ENCODE data around the gene GAGE10. TPM values are rescaled to one million over a fixed set of nuclear protein-coding genes. Genes with fewer than 3 reads are reported as not detected.

The GAGE10 gene
- total and polyA plus RNA-seq, 9 of the 15 experiments (the other 6 are each of a cell fraction or from before 2014, with no cell fraction given) = 0.80 to 3.1 (median 0.96) TPM; not detected in 4

GRCh38 chrX:49269010-49269766 is 34.3 kb upstream of the GAGE10 start (continued):
- no peak for TF ChIP-seq SLC30A9 (CRISPR knock-in tag; IDR thresholded peaks at IDR 0.05)
- TF ChIP-seq TCF7 (IDR thresholded peaks at IDR 0.05; ENCODE audit: borderline replicate concordance) = no peak
- TF ChIP-seq SMAD1 (IDR thresholded peaks at IDR 0.05; ENCODE audit: low read depth, low read length, partially characterized antibody) = no peak
- TF ChIP-seq MAX (CRISPR knock-in tag; IDR thresholded peaks at IDR 0.05) = no peak
- no peak for TF ChIP-seq CBFB (CRISPR knock-in tag; IDR thresholded peaks at IDR 0.05)
- TF ChIP-seq, protein P1, sequence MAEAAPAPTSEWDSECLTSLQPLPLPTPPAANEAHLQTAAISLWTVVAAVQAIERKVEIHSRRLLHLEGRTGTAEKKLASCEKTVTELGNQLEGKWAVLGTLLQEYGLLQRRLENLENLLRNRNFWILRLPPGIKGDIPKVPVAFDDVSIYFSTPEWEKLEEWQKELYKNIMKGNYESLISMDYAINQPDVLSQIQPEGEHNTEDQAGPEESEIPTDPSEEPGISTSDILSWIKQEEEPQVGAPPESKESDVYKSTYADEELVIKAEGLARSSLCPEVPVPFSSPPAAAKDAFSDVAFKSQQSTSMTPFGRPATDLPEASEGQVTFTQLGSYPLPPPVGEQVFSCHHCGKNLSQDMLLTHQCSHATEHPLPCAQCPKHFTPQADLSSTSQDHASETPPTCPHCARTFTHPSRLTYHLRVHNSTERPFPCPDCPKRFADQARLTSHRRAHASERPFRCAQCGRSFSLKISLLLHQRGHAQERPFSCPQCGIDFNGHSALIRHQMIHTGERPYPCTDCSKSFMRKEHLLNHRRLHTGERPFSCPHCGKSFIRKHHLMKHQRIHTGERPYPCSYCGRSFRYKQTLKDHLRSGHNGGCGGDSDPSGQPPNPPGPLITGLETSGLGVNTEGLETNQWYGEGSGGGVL (CRISPR knock-in tag; IDR thresholded peaks at IDR 0.05) = no peak
- TF ChIP-seq MXD1 (CRISPR knock-in tag; IDR thresholded peaks at IDR 0.05; ENCODE audit: borderline replicate concordance, poor library complexity, severe bottlenecking) = no peak
- no peak for TF ChIP-seq ZBTB7A (IDR thresholded peaks at IDR 0.05; ENCODE audit: borderline replicate concordance, control insufficient read depth, low read depth, low read length)
- TF ChIP-seq, protein P2, sequence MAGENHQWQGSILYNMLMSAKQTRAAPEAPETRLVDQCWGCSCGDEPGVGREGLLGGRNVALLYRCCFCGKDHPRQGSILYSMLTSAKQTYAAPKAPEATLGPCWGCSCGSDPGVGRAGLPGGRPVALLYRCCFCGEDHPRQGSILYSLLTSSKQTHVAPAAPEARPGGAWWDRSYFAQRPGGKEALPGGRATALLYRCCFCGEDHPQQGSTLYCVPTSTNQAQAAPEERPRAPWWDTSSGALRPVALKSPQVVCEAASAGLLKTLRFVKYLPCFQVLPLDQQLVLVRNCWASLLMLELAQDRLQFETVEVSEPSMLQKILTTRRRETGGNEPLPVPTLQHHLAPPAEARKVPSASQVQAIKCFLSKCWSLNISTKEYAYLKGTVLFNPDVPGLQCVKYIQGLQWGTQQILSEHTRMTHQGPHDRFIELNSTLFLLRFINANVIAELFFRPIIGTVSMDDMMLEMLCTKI (IDR thresholded peaks at IDR 0.05; ENCODE audit: partially characterized antibody) = no peak
- TF ChIP-seq, protein P3, sequence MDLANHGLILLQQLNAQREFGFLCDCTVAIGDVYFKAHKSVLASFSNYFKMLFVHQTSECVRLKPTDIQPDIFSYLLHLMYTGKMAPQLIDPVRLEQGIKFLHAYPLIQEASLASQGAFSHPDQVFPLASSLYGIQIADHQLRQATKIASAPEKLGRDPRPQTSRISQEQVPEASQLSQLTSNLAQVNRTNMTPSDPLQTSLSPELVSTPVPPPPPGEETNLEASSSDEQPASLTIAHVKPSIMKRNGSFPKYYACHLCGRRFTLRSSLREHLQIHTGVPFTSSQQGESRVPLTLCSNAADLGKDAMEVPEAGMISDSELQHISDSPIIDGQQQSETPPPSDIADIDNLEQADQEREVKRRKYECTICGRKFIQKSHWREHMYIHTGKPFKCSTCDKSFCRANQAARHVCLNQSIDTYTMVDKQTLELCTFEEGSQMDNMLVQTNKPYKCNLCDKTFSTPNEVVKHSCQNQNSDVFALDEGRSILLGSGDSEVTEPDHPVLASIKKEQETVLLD (IDR thresholded peaks at IDR 0.05) = no peak
- TF ChIP-seq ZNF695 (CRISPR knock-in tag; IDR thresholded peaks at IDR 0.05) = no peak
- no peak for TF ChIP-seq ELK1 (CRISPR knock-in tag; IDR thresholded peaks at IDR 0.05)
- TF ChIP-seq RAD51 (IDR thresholded peaks at IDR 0.05; ENCODE audit: borderline replicate concordance, low read depth) = no peak
- TF ChIP-seq HDGF (IDR thresholded peaks at IDR 0.05) = no peak
- TF ChIP-seq TBP (optimal IDR thresholded peaks at IDR 0.05; ENCODE audit: low read depth, low read length) = peak; percentile 62
- no peak for TF ChIP-seq ZNF740 (CRISPR knock-in tag; IDR thresholded peaks at IDR 0.05)
- TF ChIP-seq ZNF740 (tag; IDR thresholded peaks at IDR 0.05) = no peak
- TF ChIP-seq KDM5B (IDR thresholded peaks at IDR 0.05; ENCODE audit: insufficient replicate concordance, low read depth, low read length) = peak; percentile 38
- no peak for TF ChIP-seq ZNF699 (CRISPR knock-in tag; IDR thresholded peaks at IDR 0.05; ENCODE audit: insufficient replicate concordance)
